C4-2B (cell line): ENCODE measurements around the gene NCBP2L.

ENCODE experiments used
- ZFX ChIP-seq: fragments of 450-650 bp; IDR thresholded peaks from 2 replicates; pipeline ENCODE4 v1.6.1; 2017
- TF ChIP-seq, protein P1 (sequence below): fragments of 450-650 bp; conservative IDR thresholded peaks from 2 replicates; pipeline ENCODE4 v1.5.1; 2017; ENCODE audit warnings: mild to moderate bottlenecking

GRCh38 chrX:107773206-107773605, 4.3 kb upstream of the NCBP2L start:
- TF ChIP-seq, protein P1, sequence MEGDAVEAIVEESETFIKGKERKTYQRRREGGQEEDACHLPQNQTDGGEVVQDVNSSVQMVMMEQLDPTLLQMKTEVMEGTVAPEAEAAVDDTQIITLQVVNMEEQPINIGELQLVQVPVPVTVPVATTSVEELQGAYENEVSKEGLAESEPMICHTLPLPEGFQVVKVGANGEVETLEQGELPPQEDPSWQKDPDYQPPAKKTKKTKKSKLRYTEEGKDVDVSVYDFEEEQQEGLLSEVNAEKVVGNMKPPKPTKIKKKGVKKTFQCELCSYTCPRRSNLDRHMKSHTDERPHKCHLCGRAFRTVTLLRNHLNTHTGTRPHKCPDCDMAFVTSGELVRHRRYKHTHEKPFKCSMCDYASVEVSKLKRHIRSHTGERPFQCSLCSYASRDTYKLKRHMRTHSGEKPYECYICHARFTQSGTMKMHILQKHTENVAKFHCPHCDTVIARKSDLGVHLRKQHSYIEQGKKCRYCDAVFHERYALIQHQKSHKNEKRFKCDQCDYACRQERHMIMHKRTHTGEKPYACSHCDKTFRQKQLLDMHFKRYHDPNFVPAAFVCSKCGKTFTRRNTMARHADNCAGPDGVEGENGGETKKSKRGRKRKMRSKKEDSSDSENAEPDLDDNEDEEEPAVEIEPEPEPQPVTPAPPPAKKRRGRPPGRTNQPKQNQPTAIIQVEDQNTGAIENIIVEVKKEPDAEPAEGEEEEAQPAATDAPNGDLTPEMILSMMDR = no peak
- TF ChIP-seq ZFX = no peak
